Common myeloid progenitor, CD34-positive (primary cell): ENCODE results near the gene RPS19.

ENCODE experiments used
- CTCF ChIA-PET: fragments of 350-600 bp; sonication (Branson Sonifier 250); formaldehyde crosslinking; loops from one replicate; lab custom pipeline; 2021; ENCODE audit warnings: antibody characterized with exemption; lab: Charles Lee
- POLR2A ChIA-PET: fragments of 350-600 bp; sonication (Branson Sonifier 250); formaldehyde crosslinking; loops from one replicate; lab custom pipeline; 2021; ENCODE audit warnings: antibody characterized with exemption; lab: Charles Lee
- DNase-seq, 3 donors: peaks; one replicate each; pipeline versions ENCODE4 v3.0.0 to v3.0.0-alpha.2; 2013
- H3K27ac ChIP-seq, 2 experiments: 1 replicate in 1 of 2; 2 replicates in 1 of 2; pipeline ENCODE4 v1.7.0; 2013; ENCODE audit warnings: inconsistent platforms in 2 of 2, low read length in 2 of 2, mild to moderate bottlenecking in 2 of 2, low read depth in 1 of 2, moderate library complexity in 1 of 2; ENCODE audit not compliant: severe bottlenecking in 2 of 2, insufficient read depth in 1 of 2, poor library complexity in 1 of 2
- H3K27me3 ChIP-seq, 5 experiments: replicated peaks in 2 of 5; 1 replicate in 3 of 5; 2 replicates in 2 of 5; pipeline versions ENCODE4 v1.6.1 to v1.7.0; 2013; ENCODE audit warnings: low read length in 4 of 5, mild to moderate bottlenecking in 2 of 5, moderate library complexity in 2 of 5, inconsistent platforms in 1 of 5; ENCODE audit not compliant: insufficient read depth in 5 of 5, control insufficient read depth in 4 of 5
- H3K36me3 ChIP-seq, 4 experiments: 1 replicate in 2 of 4; 2 replicates in 2 of 4; pipeline versions ENCODE4 v1.6.1 to v1.7.0; 2013; ENCODE audit warnings: low read length in 3 of 4, control low read depth in 1 of 4, mild to moderate bottlenecking in 1 of 4; ENCODE audit not compliant: control insufficient read depth in 4 of 4, insufficient read depth in 4 of 4
- H3K4me1 ChIP-seq, 4 experiments: 1 replicate in 3 of 4; 2 replicates in 1 of 4; pipeline versions ENCODE4 v1.6.1 to v1.7.1; 2013; ENCODE audit warnings: low read length in 3 of 4, mild to moderate bottlenecking in 3 of 4, control low read depth in 1 of 4, inconsistent platforms in 1 of 4, moderate library complexity in 1 of 4; ENCODE audit not compliant: control insufficient read depth in 4 of 4, insufficient read depth in 4 of 4; ENCODE audit errors: control extremely low read depth in 1 of 4
- H3K4me3 ChIP-seq, 7 experiments: 1 replicate in 4 of 7; 2 replicates in 3 of 7; pipeline versions ENCODE4 v1.5.1 to v1.7.0; 2013; ENCODE audit warnings: mild to moderate bottlenecking in 7 of 7, low read length in 6 of 7, moderate library complexity in 6 of 7, inconsistent platforms in 2 of 7, low read depth in 2 of 7, control low read depth in 1 of 7; ENCODE audit not compliant: insufficient read depth in 4 of 7, control insufficient read depth in 1 of 7; ENCODE audit errors: extremely low read depth in 1 of 7
- H3K9me3 ChIP-seq, 5 experiments: 1 replicate in 4 of 5; 2 replicates in 1 of 5; pipeline versions ENCODE4 v1.6.1 to v1.7.1; 2013; ENCODE audit warnings: low read length in 4 of 5, mild to moderate bottlenecking in 2 of 5, inconsistent platforms in 1 of 5, low read depth in 1 of 5, moderate library complexity in 1 of 5; ENCODE audit not compliant: control insufficient read depth in 4 of 5, insufficient read depth in 2 of 5; ENCODE audit errors: control extremely low read depth in 1 of 5
- WGBS: methylation state at CpG from one replicate; pipeline ENCODE4 v1.1.5; 2013; ENCODE audit not compliant: insufficient coverage; 5-methylcytosine and 5-hydroxymethylcytosine counted together

Gene RPS19

GRCh38 chr19:41876847-41877832, 17.1 kb downstream of the RPS19 start, which contains the start of gene CD79A:
Gene CD79A (plus strand): TSS chr19:41877279. CDS start chr19:41877305, 26 bp downstream.
- 10% methylated on average over 4 of the region's 9 CpGs for WGBS

GRCh38 chr19:41877916-41878905, 18.2 kb downstream of the RPS19 start:
- no peaks in the 10 kb centered on the region for H3K27me3 ChIP-seq
- ChIA-PET CTCF (interaction anchor here (2.7 to 7.9 kb wide), 3 partner anchors 11 to 73 kb away, joined by 11 to 82 read pairs (median 16); partner anchors contain the start of gene RPS19), POLR2A (interaction anchor here (1.4 kb wide), 1 partner anchor 8 kb away, joined by 8 read pairs; no protein-coding TSS in a partner anchor)
- H3K36me3 ChIP-seq, result no peaks in the 10 kb centered on the region
- no peaks in the 10 kb centered on the region for H3K9me3 ChIP-seq
- H3K4me3 ChIP-seq, result peak overlapping the region; percentile 1 to 64 (median 53)
- DNase-seq, result peak in 2 of 3 donors; percentile 43 to 48
- H3K4me1 ChIP-seq, result peaks cover 10 to 76% (median 57%) of the 10 kb centered on the region in 4 experiments
- 65% methylated on average over 10 of the region's 17 CpGs for WGBS
- H3K27ac ChIP-seq, result peak overlapping the region; percentile 35 to 81

More at GRCh38 chr19:41876847-41877832, 17.1 kb downstream of the RPS19 start, which contains the start of gene CD79A:
- peaks cover 13 to 79% (median 60%) of the 10 kb centered on the region in 4 experiments for H3K4me1 ChIP-seq
- peak; percentile 67 to 91 (median 86) for DNase-seq
- peaks cover 0 to 4% (median 2%) of the 10 kb centered on the region in 4 experiments for H3K36me3 ChIP-seq
- CTCF ChIA-PET, result interaction anchor here (1.6 to 7.9 kb wide), 5 partner anchors 12 to 81 kb away, joined by 5 to 82 read pairs (median 11); partner anchors contain the start of gene RPS19
- no peaks in the 10 kb centered on the region for H3K27me3 ChIP-seq
- no peaks in the 10 kb centered on the region for H3K9me3 ChIP-seq
- H3K4me3 ChIP-seq, result peak within 1 kb of the TSS in 6 of 7 experiments; percentile 1 to 64 (median 53)
- peak within 1 kb of the TSS; percentile 35 to 81 for H3K27ac ChIP-seq
- POLR2A ChIA-PET, result interaction anchor here (1.4 kb wide), 1 partner anchor 10 kb away, joined by 8 read pairs; no protein-coding TSS in a partner anchor

GRCh38 chr19:41879080-41879479, 19.0 kb downstream of the RPS19 start:
- DNase-seq, result no peak
- Histone ChIP-seq H3K27me3 (no peaks in the 10 kb centered on the region), H3K27ac (no peak overlapping the region), H3K36me3 (no peaks in the 10 kb centered on the region), H3K4me1 (peaks cover 10 to 72% (median 56%) of the 10 kb centered on the region in 4 experiments), H3K9me3 (no peaks in the 10 kb centered on the region), H3K4me3 (no peak overlapping the region)
- CTCF ChIA-PET, result interaction anchor here (7.9 kb wide), 1 partner anchor 11 kb away, joined by 82 read pairs; no protein-coding TSS in a partner anchor
- POLR2A ChIA-PET, result no interaction called here
- WGBS, result 95% methylated on average over 19 of the region's 21 CpGs

- ChIA-PET POLR2A (no interaction called here), CTCF (no interaction called here)
- Histone ChIP-seq H3K27ac (no peak overlapping the region), H3K4me1 (peaks cover 13 to 75% (median 59%) of the 10 kb centered on the region in 4 experiments), H3K9me3 (no peaks in the 10 kb centered on the region), H3K27me3 (no peaks in the 10 kb centered on the region), H3K4me3 (no peak overlapping the region), H3K36me3 (no peaks in the 10 kb centered on the region)
- WGBS, result 95% methylated on average over 3 of the region's 7 CpGs
- no peak for DNase-seq
Measured at GRCh38 chr19:41879670-41880328, 19.7 kb downstream of the RPS19 start.

- no peaks in the 10 kb centered on the region for H3K27me3 ChIP-seq
- no peak for DNase-seq
- no peaks in the 10 kb centered on the region for H3K9me3 ChIP-seq
- no peak overlapping the region for H3K4me3 ChIP-seq
- H3K4me1 ChIP-seq, result peaks cover 16 to 75% (median 62%) of the 10 kb centered on the region in 4 experiments
- WGBS, result no CpG with 5 or more reads among the region's 5 CpGs
- no peak overlapping the region for H3K27ac ChIP-seq
- POLR2A ChIA-PET, result no interaction called here
- CTCF ChIA-PET, result interaction anchor here (0.6 kb wide), 1 partner anchor 70 kb away, joined by 3 read pairs; no protein-coding TSS in a partner anchor
- H3K36me3 ChIP-seq, result no peaks in the 10 kb centered on the region
Measured at GRCh38 chr19:41880329-41880708, 20.3 kb downstream of the RPS19 start.
